Suppressor macrophage treated with lipopolysaccharide for 1 hour (primary cell): Measurements from ENCODE around the gene ZNF552.
"Not testable (repeated sequence)": the region's sequence is repeated elsewhere in the genome, so short reads cannot be mapped to it uniquely, and the experiment has no call there.

Experiments
- DNase-seq, 3 donors: peaks; one replicate each; pipeline ENCODE4 v3.0.0-alpha.2; 2020 to 2022

Gene ZNF552

DNA sequence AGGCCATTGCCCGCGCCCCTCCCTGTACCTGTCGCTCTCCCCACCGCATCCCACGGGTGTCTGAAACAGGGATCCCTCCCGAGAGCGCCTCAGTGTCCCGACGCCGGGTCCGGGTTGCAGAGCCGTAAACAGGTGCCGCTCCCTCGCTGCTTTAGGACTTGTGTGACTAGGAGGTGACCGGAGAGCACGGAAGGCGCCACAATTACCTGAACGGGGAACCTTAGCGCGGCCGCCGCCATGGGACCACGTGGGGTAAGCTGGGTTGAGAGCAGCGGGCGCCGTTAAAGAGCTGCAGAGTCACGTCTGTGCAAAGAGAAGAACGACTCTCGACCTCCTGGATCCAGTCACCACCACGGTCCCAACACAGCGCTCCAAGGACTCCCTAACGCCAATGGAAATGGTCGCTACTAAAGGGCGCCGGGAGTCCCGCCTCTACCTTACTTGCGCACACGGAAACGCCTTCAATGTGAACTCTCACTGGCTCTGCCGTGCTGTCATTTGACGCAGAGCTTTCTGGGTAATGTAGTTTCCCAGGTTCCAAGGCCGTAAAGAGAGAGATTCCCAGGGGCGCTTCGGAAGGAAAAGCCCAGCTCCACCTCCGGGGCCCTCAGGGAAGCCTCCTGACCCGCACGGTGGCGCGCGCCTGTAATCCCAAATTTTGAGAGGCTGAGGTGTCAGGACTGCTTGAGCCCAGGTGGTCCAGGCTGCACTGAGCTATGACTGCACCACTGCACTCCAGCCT, at the start of gene ZNF552:
ZNF552 (minus strand) TSS at position 409 of the 742 bp plus-strand sequence; CDS start at position 239, 170 bp downstream.
- peak; percentile 92 to 96 (median 95) for DNase-seq

DNA sequence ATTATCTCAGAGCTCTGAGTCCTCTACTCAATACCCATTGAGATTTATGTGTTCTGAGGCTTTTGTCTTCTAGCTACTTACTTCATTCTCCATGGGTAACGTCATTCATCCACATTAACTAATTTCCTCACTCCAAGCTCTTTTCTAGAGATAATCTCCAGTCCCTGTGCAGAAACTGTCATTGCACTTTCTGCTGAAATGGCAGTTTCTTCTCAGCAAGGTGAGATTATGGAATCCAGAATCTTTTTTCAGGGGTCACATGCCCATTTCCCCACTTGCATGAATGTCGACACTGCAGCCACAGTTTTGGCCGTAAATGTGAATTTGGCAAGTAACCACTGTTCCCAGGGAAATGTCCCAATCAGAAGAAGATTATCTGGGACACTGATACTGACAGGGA, 47.6 kb upstream of the ZNF552 start:
- not testable (repeated sequence) for DNase-seq

DNA sequence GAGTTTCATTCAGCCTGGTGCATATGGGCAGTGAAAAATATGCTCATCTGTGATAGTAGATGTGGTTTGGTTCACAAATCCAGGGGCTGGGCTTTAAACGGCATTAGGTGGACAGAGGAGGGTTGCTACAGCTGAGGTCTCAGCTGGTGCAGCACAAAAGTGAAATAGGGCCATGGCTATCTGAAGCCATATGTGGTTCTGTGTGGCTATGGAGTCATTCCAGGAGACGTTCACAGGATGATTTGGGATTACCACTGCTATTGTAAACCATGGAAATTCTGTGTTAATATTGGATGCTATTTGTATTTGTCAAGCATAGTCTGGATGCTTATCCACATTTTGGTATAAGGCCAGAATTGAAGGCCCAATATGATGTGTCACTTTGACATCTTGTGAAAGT, 39.4 kb upstream of the ZNF552 start:
- DNase-seq, result not testable (repeated sequence)

DNA sequence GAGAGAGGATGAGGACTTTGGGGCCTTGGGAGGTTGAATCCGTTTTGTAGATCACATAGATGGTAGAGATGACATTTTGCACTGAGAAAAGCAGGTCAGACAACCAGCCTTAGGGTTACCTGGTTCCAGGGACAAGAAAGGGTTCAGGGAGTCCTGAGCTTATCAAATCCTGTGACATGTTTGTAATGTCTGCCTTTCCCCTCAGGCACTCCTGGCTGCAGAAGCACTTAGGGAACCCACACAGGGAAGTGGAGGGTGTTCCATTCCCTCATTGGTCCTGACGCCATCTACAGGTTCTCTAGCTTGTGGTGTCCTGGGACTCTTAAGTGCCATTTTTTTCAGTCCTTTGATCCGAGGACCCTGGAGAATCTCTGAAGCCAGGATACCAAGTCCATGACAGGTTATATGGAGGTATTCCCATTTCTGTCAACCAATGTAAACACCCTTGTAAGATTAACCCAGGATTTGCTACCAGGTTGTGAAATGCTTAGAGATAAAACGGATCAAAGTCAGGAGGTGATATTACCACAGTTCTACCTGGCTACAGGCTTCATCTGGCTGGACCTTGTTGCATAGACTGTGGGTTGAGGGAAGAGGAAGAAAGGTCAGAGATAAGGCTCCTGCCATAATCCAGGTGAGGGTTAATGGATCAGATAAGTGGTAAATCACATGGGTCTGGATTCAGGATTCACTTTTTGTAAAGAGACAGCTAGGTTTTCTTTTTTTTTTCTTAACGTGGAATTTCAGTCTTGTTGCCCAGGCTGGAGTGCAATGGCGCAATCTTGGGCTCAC, 37.3 kb upstream of the ZNF552 start:
- not testable (repeated sequence) for DNase-seq

DNA sequence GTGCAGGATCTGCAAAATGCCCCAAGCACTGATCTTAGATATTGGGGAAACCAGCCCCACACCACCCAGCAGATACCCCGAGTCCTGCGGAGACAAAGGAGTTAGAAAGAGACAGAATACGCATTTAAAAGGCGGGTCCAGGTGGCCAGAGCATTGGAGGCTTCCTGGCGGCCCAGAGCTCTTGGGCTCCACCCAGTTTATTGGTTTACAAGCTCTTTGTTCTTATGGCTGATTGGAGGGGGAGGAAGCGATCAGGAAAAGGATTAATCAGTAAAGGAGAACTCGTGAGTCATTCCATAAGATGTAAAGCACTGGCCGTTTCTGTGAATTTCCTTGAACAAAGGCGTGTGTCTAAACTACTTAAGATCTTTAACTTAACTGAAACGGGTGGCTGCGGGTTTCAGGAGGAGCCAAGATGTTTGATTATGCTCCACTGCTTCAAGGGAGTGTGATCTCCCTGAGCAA, 35.9 kb upstream of the ZNF552 start:
- DNase-seq, result peak; percentile 13 to 31 (median 28)

DNA sequence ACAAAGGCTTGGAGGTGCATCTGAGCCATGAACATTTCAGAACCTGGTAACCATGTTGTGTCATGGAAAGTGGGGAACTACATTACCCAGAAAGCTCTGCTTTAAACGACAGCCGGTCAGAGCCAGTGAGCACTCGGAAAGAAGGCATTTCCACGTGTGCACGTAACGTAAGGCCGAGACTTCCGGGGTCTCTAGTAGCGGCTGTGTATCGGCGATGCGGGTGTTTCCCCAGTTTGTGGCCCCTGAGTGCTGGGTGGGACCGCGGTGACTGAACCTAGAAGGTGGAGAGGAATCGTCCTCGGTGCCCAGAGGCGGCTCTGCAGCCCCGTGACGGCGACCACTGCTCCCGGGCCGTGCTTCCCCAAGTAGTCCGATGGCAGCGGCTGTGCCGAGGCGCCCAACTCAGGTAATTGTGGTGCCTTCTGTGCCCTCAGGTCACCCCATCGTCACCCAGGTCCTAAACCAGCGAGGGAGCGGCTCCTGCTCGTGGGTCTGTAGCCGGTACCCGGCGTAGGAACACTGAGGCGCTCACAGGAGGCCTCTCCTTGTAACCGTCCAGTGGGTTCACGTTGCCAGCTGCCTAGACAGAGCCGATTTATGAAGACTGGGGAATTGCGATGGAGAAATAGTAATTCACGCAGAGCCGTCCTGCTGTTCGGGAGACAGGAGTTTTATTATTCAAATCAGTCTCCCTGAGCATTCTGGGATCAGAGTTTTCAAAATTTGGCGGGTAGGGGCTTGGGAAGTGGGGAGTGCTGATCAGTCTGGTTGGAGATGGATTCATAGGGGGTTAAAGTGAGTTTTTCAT, 35.2 kb upstream of the ZNF552 start, which contains the start of gene ZNF587:
ZNF587 (plus strand) TSS at position 194 of the 808 bp plus-strand sequence; CDS start at position 374, 180 bp downstream.
- peak; percentile 83 to 87 (median 85) for DNase-seq

DNA sequence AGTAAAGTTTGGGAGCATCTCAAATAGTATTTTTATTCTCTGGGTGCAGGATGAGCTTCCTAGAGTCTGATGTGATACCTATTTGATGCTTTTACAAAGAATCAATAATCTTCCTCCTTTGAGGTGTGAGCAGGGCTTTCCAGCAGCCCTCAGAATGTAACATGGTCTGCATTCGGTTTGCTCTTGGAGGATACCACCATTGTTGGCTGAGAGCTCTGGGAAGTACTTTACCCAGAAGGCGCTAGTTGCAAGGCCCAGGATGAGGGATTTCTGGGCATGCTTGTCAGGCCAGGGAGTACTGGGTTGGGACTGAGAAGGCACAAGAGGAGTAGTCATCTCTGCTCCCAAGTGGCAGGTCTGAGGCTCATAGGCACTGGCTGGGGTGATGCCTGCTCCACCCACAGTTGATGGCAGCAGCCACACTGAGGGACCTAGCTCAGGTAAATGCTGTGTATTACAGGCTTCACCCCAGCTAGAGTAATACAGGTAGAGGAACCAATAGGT, 34.5 kb upstream of the ZNF552 start:
- DNase-seq, result not testable (repeated sequence)

DNA sequence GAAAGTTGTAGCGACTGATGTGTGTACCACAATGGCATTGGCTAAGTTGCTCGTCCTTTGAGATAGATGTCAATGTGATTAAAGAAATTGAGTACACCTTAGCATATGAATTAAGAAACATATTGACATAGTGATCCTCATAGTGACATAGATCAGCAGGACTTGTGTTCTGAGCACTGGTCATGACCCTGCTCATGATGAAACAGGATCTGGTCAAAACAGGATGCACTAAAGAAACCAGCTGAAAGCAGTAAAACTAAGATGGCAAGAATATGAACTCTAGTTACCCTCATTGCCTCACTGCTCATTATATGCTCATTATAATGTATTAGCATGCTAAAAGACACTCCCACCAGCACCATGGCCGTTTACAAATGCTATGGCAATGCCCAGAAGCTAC, 32.5 kb upstream of the ZNF552 start:
- DNase-seq, result not testable (repeated sequence)

DNA sequence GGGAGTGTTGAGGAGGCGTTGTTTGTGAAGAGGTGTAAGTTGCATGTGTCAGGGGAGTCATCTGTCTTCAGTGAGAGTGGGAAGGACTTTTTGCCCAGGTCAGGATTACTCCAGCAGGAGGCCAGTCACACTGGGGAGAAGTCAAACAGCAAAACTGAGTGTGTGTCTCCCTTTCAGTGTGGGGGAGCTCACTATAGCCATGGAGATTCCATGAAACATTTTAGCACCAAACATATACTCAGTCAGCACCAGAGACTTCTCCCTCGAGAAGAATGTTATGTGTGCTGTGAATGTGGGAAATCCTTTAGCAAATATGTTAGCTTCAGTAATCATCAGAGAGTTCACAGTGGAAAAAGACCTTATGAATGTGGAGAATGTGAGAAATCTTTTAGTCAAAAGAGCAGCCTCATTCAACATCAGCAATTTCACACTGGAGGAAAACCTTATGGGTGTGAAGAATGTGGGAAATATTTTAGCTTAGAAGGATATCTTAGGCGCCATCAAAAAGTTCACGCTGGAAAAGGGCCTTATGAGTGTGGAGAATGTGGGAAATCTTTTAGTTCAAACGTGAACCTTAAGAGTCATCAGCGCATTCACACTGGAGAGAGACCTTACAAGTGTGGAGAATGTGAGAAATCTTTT, 26.5 kb upstream of the ZNF552 start:
- DNase-seq, result no peak

DNA sequence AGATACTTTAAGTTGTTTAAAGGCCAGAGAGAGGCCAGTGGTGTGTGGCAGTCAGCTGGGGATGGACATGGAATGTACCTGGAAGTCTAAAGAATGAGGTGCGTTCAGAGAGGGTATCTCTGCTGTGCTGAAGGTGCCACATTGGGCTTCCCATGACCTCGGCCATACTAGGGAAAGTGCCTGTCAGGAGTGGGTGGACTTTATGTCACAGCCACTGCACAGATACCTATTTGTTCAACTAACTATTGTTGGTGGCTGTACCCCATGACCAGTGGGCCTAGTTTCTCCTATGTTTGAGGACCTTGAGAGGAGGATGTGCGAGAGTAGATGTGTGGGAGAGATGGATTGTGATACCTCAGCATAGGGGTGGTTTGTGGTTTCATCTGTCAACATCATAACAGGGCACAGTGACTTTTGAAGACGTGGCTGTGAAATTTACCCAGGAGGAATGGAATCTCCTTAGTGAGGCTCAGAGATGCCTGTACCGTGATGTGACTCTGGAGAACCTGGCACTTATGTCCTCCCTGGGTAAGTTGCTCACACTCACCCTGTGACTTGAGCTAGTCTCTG, 24.0 kb upstream of the ZNF552 start:
- not testable (repeated sequence) for DNase-seq

DNA sequence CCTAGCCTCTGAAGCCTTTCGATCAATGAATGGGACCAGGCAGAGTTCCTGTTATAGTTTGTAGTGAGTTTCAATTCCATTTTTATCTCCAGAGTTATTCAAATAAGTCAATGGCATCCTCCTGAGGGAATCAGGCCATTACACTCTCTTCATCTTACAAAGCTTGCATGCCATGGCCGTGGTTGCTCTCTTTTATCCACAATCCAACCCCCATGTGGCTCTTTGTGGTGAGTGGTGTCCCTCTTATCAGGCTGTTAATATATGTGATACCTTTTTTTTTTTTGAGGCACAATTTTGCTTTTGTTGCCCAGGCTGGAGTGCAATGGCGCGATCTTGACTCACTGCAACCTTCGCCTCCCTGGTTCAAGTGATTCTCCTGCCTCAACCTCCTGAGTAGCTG, 22.3 kb upstream of the ZNF552 start:
- not testable (repeated sequence) for DNase-seq

DNA sequence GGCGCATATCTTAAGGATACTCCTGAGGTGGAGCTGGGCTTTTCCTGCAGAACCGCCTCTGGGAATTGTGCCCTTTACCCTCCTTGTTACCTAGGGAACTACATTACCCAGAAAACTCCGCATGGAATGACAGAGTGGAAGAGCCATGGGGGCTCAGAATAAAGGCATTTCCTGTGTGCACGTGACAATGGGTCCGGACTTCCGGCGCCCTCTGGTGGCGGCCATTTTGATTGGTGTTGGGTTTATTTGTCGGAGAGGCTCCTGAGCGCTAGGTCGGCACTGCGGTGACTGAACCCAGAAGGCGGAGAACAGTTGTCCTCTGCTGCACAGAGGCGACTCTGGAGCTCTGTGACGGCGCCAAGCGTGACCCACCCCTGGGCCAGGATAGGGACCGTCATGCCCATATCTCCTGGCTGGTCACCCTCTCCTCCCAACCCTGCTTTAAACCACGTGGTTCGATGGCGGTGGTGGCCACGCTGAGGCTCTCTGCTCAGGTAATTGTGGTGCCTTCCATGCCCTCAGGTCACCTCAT, 15.4 kb upstream of the ZNF552 start, which contains the start of gene ZNF587B:
ZNF587B (plus strand) TSS at position 229 of the 532 bp plus-strand sequence; CDS start at position 459, 230 bp downstream.
- peak; percentile 26 to 35 (median 29) for DNase-seq

DNA sequence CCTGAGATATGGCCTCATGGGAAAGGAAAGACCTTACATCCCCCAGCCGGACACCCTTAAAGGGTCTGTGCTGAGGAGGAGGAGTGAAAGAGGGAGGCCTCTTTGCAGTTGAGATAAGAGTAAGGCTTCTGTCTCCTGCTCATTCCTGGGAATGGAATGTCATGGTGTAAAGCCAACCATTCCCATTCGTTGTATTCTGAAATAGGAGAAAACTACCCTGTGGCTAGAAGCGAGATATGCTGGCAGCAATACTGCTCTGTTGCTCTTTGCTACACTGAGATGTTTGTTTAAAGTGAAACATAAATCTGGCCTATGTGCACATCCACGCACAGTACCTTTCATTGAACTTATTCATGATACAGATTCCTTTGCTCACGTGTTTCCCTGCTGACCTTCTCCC, 14.6 kb upstream of the ZNF552 start:
- DNase-seq, result no peak

DNA sequence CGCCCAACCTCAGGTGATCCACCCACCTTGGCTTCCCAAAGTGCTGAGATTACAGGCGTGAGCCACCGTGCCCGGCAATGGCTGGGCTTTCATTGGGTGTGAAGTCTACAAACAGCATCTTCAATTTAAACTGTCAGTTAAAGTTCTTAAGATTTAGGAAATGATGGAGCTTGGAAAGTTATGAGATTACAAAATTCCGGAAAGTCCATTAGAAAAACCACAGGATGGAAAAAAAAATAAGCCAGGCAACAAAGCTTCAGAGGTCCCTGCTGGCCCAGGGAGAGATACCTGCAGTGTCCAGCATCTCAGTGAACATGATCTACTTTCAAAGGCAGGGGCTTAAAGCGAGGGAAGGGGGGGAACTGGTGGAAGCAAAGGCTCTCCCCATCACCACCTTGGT, 10.8 kb upstream of the ZNF552 start:
- DNase-seq, result peak; percentile 18 to 57 (median 52)

DNA sequence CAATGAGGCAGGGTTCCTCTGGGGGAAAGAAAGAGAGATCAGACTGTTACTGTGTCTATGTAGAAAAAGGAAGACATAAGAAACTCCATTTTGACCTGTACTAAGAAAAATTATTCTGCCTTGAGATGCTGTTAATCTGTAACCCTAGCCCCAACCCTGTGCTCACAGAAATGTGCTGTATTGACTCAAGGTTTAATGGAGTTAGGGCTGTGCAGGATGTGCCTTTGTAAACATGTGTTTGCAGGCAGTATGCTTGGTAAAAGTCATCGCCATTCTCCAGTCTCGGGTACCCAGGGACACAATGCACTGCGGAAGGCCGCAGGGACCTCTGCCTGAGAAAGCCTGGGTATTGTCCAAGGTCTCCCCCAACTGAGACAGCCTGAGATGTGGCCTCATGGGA, 8.9 kb upstream of the ZNF552 start:
- not testable (repeated sequence) for DNase-seq

DNA sequence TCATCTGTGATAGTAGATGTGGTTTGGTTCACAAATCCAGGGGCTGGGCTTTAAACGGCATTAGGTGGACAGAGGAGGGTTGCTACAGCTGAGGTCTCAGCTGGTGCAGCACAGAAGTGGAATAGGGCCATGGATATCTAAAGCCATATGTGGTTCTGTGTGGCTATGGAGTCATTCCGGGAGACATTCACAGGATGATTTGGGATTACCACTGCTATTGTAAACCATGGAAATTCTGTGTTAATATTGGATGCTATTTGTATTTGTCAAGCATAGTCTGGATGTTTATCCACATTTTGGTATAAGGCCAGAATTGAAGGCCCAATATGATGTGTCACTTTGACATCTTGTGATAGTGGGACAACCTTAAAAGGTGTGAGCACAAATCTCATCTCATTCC, 8.4 kb upstream of the ZNF552 start:
- not testable (repeated sequence) for DNase-seq

DNA sequence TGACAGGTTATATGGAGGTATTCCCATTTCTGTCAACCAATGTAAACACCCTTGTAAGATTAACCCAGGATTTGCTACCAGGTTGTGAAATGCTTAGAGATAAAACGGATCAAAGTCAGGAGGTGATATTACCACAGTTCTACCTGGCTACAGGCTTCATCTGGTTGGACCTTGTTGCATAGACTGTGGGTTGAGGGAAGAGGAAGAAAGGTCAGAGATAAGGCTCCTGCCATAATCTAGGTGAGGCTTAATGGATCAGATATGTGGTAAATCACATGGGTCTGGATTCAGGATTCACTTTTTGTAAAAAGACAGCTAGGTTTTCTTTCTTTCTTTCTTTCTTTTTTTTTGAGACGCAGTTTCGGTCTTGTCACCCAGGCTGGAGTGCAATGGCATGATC, 6.8 kb upstream of the ZNF552 start:
- not testable (repeated sequence) for DNase-seq

DNA sequence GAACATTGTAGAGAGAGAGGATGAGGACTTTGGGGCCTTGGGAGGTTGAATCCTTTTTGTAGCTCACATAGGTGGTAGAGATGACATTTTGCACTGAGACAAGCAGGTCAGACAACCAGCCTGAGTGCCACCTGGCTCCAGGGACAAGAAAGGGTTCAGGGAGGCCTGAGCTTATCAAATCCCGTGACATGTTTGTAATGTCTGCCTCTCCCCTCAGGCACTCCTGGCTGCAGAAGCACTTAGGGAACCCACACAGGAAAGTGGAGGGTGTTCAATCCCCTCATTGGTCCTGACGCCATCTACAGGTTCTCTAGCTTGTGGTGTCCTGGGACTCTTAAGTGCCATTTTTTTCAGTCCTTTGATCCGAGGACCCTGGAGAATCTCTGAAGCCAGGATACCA, 6.4 kb upstream of the ZNF552 start:
- not testable (repeated sequence) for DNase-seq

DNA sequence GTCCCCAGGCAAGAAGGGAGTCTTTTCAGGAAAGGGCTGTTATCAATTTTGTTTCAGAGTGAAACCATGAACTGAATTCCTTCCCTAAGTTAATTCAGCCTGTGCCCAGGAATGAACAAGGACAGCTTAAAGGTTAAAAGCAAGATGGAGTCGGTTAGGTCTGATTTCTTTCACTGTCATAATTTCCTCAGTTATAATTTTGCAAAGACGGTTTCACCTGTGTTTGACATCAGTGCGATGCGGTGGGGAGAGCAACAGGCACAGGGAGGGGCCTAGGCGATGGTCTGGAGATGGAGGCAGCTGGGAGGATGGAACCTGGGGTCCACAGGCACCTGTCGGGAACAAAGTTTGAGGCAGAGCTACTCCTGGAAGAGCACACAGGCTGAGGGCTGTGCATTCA, 5.9 kb upstream of the ZNF552 start:
- DNase-seq, result peak in 1 of 3 donors; percentile 10

DNA sequence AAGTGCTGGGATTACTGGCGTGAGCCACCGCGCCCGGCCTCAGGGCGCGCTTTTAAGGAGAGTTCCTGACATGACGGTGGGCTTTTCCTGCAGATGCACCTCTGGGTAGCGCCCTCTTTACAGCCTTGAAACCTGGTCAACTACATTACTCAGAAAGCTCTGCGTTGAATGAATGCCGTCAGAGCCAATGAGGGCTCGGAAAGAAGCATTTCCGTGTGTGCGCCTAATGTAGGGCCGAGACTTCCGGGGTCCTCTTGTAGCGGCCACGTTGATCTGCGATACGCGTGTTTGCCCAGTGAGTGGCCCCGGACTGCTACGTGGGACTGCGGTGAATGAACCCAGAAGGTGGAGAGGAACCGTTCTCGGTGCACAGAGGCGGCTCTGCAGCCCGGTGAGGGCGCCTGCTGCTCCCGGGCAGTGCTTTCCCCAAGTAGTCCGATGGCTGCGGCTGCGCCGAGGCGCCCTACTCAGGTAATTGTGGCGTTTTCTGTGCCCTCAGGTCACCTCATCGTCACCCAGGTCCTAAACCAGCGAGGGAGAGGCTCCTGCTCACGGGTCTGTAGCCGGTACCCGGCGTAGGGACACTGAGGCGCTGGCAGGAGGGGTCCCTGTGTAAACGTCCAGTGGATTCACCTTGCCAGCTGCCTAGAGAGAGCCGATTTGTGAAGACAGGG, 4.9 kb upstream of the ZNF552 start:
- peak; percentile 88 to 91 (median 90) for DNase-seq

DNA sequence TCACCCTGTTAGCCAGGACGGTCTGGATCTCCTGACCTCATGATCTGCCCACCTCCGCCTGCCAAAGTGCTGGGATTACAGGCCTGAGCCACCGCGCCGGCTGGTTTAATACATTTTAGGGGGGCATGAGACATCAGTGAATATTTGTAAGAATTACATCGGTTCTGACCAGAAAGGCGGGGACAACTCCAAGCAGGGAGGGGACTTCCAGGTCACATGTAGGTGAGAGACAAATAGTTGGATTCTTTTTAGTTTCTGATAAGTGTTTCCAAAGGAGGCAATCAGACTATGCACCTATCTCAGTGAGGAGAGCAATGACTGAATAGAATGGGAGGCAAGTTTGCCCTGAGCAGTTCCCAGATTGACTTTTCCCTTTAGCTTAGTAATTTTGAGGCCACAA, 3.7 kb upstream of the ZNF552 start:
- no peak for DNase-seq
